Measurements from ENCODE around the gene CERS6.

The CERS6 gene

DNA sequence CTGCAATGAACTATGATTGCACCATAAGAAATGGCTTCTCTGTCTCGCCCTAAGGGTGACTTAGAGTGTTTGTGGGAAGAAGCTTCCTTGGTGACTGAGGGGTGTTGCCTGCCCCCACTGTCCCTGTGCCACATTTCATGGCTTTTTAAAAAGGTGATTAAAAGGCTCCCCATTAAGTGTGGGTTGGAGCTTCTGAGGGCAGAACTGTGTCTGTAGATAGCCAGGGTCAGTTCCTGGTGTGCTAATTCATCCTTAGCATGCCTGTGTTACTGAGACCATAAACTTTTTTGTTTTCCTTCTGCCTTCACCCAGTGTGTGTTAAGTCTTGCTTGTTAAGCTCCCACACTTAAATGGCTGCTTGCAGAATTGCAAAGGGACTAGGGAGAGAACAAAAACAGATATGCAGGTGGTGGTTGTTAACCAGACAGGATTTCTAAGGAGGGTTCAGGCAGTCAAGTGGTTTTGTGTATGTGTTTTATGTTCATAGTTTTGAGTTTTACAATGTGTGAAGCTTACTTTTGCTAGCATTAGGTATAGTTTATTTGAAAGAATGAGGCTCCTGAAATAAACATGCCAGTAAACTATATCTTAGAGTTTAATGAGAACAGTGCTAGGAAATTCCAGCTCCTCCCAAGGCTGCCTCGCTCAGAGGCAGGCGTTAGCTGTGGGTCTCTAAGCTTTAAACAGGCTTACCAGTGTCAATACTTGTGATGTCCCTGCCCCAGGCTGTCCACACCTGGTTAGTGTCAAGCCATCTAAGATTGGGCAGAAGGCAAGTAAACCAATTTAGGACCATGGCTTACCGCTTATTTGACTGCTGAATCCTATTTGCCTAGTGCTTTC is 14.5 kb downstream of the CERS6 start:
- H3K36me3 ChIP-seq (ENCODE audit: insufficient read depth, low read length) = no peaks in the 10 kb centered on the region
- no peaks in the 10 kb centered on the region for H3K27me3 ChIP-seq (ENCODE audit: control insufficient read depth in 1 of 2, insufficient read depth in 2 of 2, low read length in 2 of 2)
- no peak overlapping the region for H3K9ac ChIP-seq (ENCODE audit: low read length)
- no peak overlapping the region for H3K27ac ChIP-seq (ENCODE audit: low read depth, low read length)
- H3K4me1 ChIP-seq (ENCODE audit: insufficient read depth, low read length) = peaks cover 8% of the 10 kb centered on the region
- no peaks in the 10 kb centered on the region for H3K9me3 ChIP-seq (ENCODE audit: low read length)
- H3K4me3 ChIP-seq (ENCODE audit: low read depth in 1 of 2, low read length in 2 of 2) = no peak overlapping the region

DNA sequence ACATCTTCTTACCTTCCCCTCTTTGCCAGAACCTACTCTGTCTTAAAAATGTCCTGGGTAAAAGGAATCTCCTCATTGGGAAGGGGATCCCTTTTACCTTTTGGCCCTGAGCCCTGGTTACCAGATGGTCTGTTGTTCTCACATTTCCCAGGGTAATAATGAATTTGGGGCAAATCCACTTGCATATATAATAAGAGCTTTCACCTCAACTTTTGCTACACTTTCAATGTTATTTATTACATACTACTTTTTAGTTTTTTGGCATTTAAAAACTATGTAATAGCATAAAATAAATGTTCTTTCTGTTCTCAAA is 15.0 kb downstream of the CERS6 start:
- Histone ChIP-seq H3K4me1 (ENCODE audit: insufficient read depth, low read length) (peaks cover 8% of the 10 kb centered on the region), H3K9ac (ENCODE audit: low read length) (no peak overlapping the region), H3K4me3 (ENCODE audit: low read depth in 1 of 2, low read length in 2 of 2) (no peak overlapping the region), H3K36me3 (ENCODE audit: insufficient read depth, low read length) (no peaks in the 10 kb centered on the region), H3K9me3 (ENCODE audit: low read length) (no peaks in the 10 kb centered on the region), H3K27me3 (ENCODE audit: control insufficient read depth in 1 of 2, insufficient read depth in 2 of 2, low read length in 2 of 2) (no peaks in the 10 kb centered on the region), H3K27ac (ENCODE audit: low read depth, low read length) (no peak overlapping the region)

GRCh38 chr2:168475636-168476035 is 19.6 kb downstream of the CERS6 start:
- no peaks in the 10 kb centered on the region for H3K9me3 ChIP-seq (ENCODE audit: low read length)

DNA sequence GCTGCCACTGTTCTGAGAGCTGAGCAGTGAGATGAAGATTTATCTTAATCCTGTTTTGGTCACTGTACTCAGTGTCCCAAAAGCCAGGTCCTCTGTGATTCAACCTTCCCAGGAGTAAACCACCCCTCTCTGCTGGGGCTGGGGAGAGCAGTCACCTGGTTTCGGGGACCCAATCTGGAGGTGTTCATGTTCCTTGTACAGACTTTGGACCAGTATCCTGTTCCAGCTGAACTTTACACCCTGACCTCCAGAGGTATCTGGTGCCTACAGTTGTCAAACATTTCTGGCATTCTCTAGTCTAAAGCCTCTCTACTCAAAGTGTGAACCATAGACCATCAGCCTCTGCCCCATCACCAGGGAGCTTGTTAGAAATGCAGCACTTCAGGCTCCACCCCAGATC is 22.1 kb downstream of the CERS6 start:
- Histone ChIP-seq H3K4me3 (ENCODE audit: low read depth in 1 of 2, low read length in 2 of 2) (no peak overlapping the region), H3K9me3 (ENCODE audit: low read length) (no peaks in the 10 kb centered on the region), H3K4me1 (ENCODE audit: insufficient read depth, low read length) (no peaks in the 10 kb centered on the region), H3K9ac (ENCODE audit: low read length) (no peak overlapping the region), H3K27ac (ENCODE audit: low read depth, low read length) (no peak overlapping the region), H3K36me3 (ENCODE audit: insufficient read depth, low read length) (no peaks in the 10 kb centered on the region), H3K27me3 (ENCODE audit: control insufficient read depth in 1 of 2, insufficient read depth in 2 of 2, low read length in 2 of 2) (no peaks in the 10 kb centered on the region)

More at GRCh38 chr2:168475636-168476035, 19.6 kb downstream of the CERS6 start:
- Histone ChIP-seq H3K4me3 (ENCODE audit: low read depth in 1 of 2, low read length in 2 of 2) (no peak overlapping the region), H3K4me1 (ENCODE audit: insufficient read depth, low read length) (no peaks in the 10 kb centered on the region), H3K27me3 (ENCODE audit: control insufficient read depth in 1 of 2, insufficient read depth in 2 of 2, low read length in 2 of 2) (no peaks in the 10 kb centered on the region), H3K9ac (ENCODE audit: low read length) (no peak overlapping the region), H3K27ac (ENCODE audit: low read depth, low read length) (no peak overlapping the region), H3K36me3 (ENCODE audit: insufficient read depth, low read length) (no peaks in the 10 kb centered on the region)

- H3K27me3 ChIP-seq (ENCODE audit: control insufficient read depth in 1 of 2, insufficient read depth in 2 of 2, low read length in 2 of 2) = no peaks in the 10 kb centered on the region
- H3K9me3 ChIP-seq (ENCODE audit: low read length) = no peaks in the 10 kb centered on the region
- H3K27ac ChIP-seq (ENCODE audit: low read depth, low read length) = no peak overlapping the region
- no peak overlapping the region for H3K9ac ChIP-seq (ENCODE audit: low read length)
- H3K36me3 ChIP-seq (ENCODE audit: insufficient read depth, low read length) = no peaks in the 10 kb centered on the region
- no peaks in the 10 kb centered on the region for H3K4me1 ChIP-seq (ENCODE audit: insufficient read depth, low read length)
- no peak overlapping the region for H3K4me3 ChIP-seq (ENCODE audit: low read depth in 1 of 2, low read length in 2 of 2)
Measured at GRCh38 chr2:168480356-168480755, 24.3 kb downstream of the CERS6 start.

- H3K4me1 ChIP-seq (ENCODE audit: insufficient read depth, low read length) = no peaks in the 10 kb centered on the region
- no peak overlapping the region for H3K4me3 ChIP-seq (ENCODE audit: low read depth in 1 of 2, low read length in 2 of 2)
- no peaks in the 10 kb centered on the region for H3K27me3 ChIP-seq (ENCODE audit: control insufficient read depth in 1 of 2, insufficient read depth in 2 of 2, low read length in 2 of 2)
- no peak overlapping the region for H3K9ac ChIP-seq (ENCODE audit: low read length)
- no peak overlapping the region for H3K27ac ChIP-seq (ENCODE audit: low read depth, low read length)
- H3K9me3 ChIP-seq (ENCODE audit: low read length) = no peaks in the 10 kb centered on the region
- no peaks in the 10 kb centered on the region for H3K36me3 ChIP-seq (ENCODE audit: insufficient read depth, low read length)
Measured at GRCh38 chr2:168480825-168481585, 24.9 kb downstream of the CERS6 start.

DNA sequence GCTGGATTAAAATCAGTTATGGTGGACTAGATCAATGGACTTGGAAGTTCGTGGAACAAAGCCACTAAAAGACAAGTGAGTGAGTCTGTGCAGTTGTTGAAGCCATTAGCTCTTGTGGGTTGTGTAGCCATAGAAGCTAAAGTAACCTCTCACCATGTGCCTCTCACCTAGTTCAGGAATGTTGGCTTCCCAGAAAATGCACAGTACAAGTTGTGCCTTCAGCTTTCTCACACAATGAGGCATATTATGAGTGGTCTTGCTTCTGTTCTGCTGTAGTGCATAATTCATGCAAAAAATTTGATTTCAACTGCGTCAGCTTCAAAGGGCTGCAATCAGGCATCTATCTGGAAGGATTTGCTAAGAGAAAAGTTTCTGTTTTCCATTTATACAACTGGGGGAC is 26.2 kb downstream of the CERS6 start:
- no peak overlapping the region for H3K27ac ChIP-seq (ENCODE audit: low read depth, low read length)
- H3K27me3 ChIP-seq (ENCODE audit: control insufficient read depth in 1 of 2, insufficient read depth in 2 of 2, low read length in 2 of 2) = no peaks in the 10 kb centered on the region
- no peaks in the 10 kb centered on the region for H3K36me3 ChIP-seq (ENCODE audit: insufficient read depth, low read length)
- no peak overlapping the region for H3K4me3 ChIP-seq (ENCODE audit: low read depth in 1 of 2, low read length in 2 of 2)
- no peaks in the 10 kb centered on the region for H3K9me3 ChIP-seq (ENCODE audit: low read length)
- H3K9ac ChIP-seq (ENCODE audit: low read length) = no peak overlapping the region
- H3K4me1 ChIP-seq (ENCODE audit: insufficient read depth, low read length) = no peaks in the 10 kb centered on the region

DNA sequence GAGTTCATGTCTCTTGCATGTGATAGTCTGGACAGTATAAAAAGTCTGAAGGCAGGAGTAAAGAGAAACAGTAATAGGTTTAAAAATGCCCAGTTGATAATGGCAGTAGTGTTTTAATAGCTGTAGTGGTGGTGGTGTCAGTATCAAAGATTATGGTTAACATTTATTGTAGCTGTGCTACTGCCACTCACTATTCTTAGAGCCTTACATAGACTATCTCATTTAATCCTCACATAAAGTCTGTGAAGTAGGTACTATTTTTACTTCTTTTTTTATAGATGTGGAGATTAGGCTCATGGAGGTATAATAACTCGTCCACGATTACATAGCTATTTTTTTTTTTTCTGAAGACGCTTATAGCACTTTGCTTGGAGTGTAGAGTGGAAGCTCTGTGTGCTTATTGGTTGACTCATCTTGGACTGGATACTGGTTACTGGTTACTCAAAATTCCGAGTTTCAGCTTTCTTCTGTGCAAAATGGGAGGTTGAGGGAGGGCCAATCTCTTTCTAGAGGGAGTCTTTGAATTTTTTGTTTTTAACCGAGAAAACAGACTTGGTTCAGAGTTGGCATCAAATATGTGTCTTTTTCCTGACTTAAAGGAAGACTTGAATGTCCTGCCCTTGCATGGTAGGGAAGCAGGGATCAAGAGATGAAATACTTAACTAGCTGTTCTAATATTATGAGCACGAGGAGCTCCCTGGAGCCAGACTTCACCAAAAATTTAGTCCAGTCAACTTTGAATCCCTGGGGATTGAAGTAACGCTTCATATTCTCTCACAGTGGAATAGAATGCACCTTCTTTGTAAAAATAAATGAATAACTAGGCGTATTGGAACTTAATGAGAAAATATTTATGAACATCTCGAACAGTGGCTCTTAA is 27.1 kb downstream of the CERS6 start:
- no peaks in the 10 kb centered on the region for H3K27me3 ChIP-seq (ENCODE audit: control insufficient read depth in 1 of 2, insufficient read depth in 2 of 2, low read length in 2 of 2)
- no peak overlapping the region for H3K27ac ChIP-seq (ENCODE audit: low read depth, low read length)
- no peak overlapping the region for H3K4me3 ChIP-seq (ENCODE audit: low read depth in 1 of 2, low read length in 2 of 2)
- no peaks in the 10 kb centered on the region for H3K4me1 ChIP-seq (ENCODE audit: insufficient read depth, low read length)
- no peaks in the 10 kb centered on the region for H3K9me3 ChIP-seq (ENCODE audit: low read length)
- no peaks in the 10 kb centered on the region for H3K36me3 ChIP-seq (ENCODE audit: insufficient read depth, low read length)
- no peak overlapping the region for H3K9ac ChIP-seq (ENCODE audit: low read length)

- Histone ChIP-seq H3K27ac (ENCODE audit: low read depth, low read length) (no peak overlapping the region), H3K9ac (ENCODE audit: low read length) (no peak overlapping the region), H3K27me3 (ENCODE audit: control insufficient read depth in 1 of 2, insufficient read depth in 2 of 2, low read length in 2 of 2) (no peaks in the 10 kb centered on the region), H3K4me3 (ENCODE audit: low read depth in 1 of 2, low read length in 2 of 2) (no peak overlapping the region), H3K9me3 (ENCODE audit: low read length) (no peaks in the 10 kb centered on the region), H3K36me3 (ENCODE audit: insufficient read depth, low read length) (no peaks in the 10 kb centered on the region), H3K4me1 (ENCODE audit: insufficient read depth, low read length) (no peaks in the 10 kb centered on the region)
Measured at GRCh38 chr2:168486477-168486876, 30.4 kb downstream of the CERS6 start.

DNA sequence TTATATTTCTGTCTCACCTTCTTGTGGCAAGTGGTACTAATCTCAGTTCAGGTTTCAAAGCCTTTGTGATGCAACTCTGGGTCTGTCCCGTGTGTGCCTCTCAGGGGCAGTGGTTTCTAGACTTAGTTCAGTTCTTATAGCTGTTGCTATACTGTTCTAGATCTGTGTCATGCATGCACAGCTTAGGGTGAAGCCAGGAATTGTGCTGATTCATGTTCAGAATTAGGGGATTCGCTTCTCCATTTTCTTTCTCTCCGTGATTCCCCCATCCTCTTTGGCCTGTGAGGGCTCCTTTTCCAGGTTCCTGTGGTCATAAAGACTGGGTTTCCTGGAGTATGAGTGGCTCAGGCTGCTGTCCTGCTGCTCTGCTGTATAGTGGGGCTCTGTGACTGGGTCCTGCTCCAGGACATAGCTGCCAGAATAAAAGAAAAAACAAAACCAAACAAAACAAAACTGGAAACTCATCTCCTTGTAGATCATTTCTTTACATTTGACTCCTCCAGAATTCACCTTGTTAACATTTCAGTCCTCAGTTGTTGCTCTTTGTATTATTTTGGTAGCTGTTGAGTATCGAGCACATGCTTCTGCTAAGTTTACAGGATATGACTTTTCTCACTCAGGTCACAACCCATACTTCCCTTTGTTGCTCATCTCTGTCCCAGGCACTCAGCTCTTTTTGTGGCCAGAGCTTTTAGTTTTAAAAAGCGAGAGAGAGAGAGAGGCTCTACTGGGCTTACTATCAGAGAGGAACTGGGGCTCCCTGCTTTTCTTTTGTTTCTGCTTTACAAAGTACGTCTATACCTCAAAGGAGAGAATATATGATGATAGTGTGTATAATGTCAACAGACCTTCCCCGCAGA is 34.2 kb downstream of the CERS6 start:
- H3K9me3 ChIP-seq (ENCODE audit: low read length) = no peaks in the 10 kb centered on the region
- no peak overlapping the region for H3K4me3 ChIP-seq (ENCODE audit: low read depth in 1 of 2, low read length in 2 of 2)
- H3K27me3 ChIP-seq (ENCODE audit: control insufficient read depth in 1 of 2, insufficient read depth in 2 of 2, low read length in 2 of 2) = no peaks in the 10 kb centered on the region
- H3K4me1 ChIP-seq (ENCODE audit: insufficient read depth, low read length) = no peaks in the 10 kb centered on the region
- H3K9ac ChIP-seq (ENCODE audit: low read length) = no peak overlapping the region
- no peaks in the 10 kb centered on the region for H3K36me3 ChIP-seq (ENCODE audit: insufficient read depth, low read length)
- H3K27ac ChIP-seq (ENCODE audit: low read depth, low read length) = no peak overlapping the region

Measured in muscle layer of colon (tissue), 2 donors.